HG03095 (cell line): ENCODE measurements around the gene ADGRD1.

Experiments
- ATAC-seq: cut with Tn5 transposase; IDR thresholded peaks from one replicate; pipeline ENCODE4 v1.9.1; 2021; ENCODE audit warnings: moderate library complexity; ENCODE audit not compliant: unreplicated experiment

Gene ADGRD1

GRCh38 chr12:131130311-131130911 is 176.7 kb downstream of the ADGRD1 start:
- ATAC-seq, result no peak

GRCh38 chr12:131131077-131131807 is 177.5 kb downstream of the ADGRD1 start:
- ATAC-seq, result no peak

GRCh38 chr12:131131808-131132117 is 178.1 kb downstream of the ADGRD1 start:
- no peak for ATAC-seq

GRCh38 chr12:131132118-131132892 is 178.6 kb downstream of the ADGRD1 start:
- peak; percentile 80 for ATAC-seq

- ATAC-seq, result no peak
Measured at GRCh38 chr12:131133015-131133905, 179.6 kb downstream of the ADGRD1 start.

- ATAC-seq, result no peak
Measured at GRCh38 chr12:131133994-131134393, 180.3 kb downstream of the ADGRD1 start.

- ATAC-seq, result no peak
Measured at GRCh38 chr12:131134523-131135310, 181.0 kb downstream of the ADGRD1 start.

- ATAC-seq, result no peak
Measured at GRCh38 chr12:131135311-131135785, 181.6 kb downstream of the ADGRD1 start.

- ATAC-seq, result no peak
Measured at GRCh38 chr12:131135786-131136538, 182.3 kb downstream of the ADGRD1 start.

- no peak for ATAC-seq
Measured at GRCh38 chr12:131136539-131136872, 182.8 kb downstream of the ADGRD1 start.

- no peak for ATAC-seq
Measured at GRCh38 chr12:131137009-131137835, 183.5 kb downstream of the ADGRD1 start.

GRCh38 chr12:131137836-131138637 is 184.3 kb downstream of the ADGRD1 start:
- ATAC-seq, result no peak

GRCh38 chr12:131138638-131139362 is 185.1 kb downstream of the ADGRD1 start:
- no peak for ATAC-seq

- ATAC-seq, result no peak
Measured at GRCh38 chr12:131139363-131140068, 185.8 kb downstream of the ADGRD1 start.

- ATAC-seq, result no peak
Measured at GRCh38 chr12:131140069-131140435, 186.3 kb downstream of the ADGRD1 start.

- ATAC-seq, result no peak
Measured at GRCh38 chr12:131140697-131141096, 187.0 kb downstream of the ADGRD1 start.

- ATAC-seq, result no peak
Measured at GRCh38 chr12:131141514-131141913, 187.8 kb downstream of the ADGRD1 start.
